ENCODE data around the gene CDH1.

Gene CDH1

DNA sequence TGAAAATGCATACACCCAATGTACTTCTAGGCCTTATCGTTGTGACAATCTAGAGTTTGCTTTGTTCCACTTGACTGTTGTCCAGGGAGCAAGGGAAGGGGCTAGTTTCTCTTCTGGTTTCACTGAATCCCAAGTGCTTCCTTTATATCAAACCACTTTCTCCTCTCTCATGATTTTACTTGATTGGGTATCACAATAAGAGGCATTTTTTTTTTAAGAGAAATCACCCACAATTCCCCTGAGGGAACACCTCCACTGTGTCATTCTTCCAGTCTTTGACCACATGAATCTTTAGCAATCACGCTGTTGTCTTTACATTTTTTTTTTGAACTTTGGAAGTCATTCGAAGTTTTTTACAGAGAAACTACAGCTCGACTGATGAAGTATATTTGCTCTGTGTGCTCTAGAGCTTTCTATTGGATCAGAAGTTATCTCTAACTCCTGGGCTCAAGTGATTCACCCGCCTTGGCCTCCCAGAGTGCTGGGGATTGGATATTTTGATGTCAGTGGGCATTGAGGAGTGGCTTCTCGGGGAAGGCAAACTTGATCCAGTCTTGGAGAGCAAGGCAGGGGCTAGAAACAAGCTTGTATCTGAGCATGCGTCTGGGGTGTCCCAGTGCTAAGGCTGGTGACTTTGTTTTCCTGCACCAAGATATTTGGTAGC is 3.0 kb downstream of the CDH1 start:
- Mint-ChIP-seq H3K27ac (no peak overlapping the region), H3K4me1 (ENCODE audit: low read depth) (peaks cover 8% of the 10 kb centered on the region), H3K36me3 (ENCODE audit: low read depth) (no peaks in the 10 kb centered on the region), H3K4me3 (no peak overlapping the region), H3K9me3 (no peaks in the 10 kb centered on the region), H3K27me3 (ENCODE audit: low read depth) (peaks cover 29% of the 10 kb centered on the region)

DNA sequence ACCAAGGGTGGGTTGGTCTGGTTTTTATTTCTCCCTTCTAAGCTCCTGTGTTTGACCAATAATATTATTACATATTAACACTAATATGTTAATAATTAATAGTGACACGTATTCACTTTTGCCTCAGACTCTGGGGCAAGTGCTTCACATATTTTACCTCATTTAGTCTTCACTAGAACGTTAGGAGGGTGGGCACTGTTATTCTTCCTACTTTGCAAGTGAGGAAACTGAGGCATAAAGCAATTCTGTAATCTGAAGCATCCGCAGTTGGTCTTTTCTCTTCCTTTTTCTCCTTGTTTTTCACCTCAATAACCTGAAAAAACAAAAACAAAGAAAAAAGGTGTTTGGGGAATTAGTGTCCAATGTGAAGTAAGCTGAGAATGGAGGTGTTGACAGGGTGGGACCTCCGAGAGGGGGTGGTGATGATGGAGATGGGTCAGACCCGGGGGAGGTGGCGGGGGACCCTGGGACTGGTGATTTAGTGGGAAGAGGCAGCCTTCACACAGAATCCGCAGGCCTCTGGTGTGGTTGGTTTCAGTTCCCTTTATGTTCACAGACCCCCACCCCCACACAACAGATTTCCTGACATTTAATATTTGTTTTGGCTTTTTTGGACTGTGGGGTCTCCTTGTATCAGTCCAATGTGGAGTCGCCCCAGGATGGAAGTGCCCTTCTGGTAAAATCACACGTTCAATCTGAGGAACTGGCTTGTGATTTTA is 3.7 kb downstream of the CDH1 start:
- Mint-ChIP-seq H3K27ac (no peak overlapping the region), H3K4me1 (ENCODE audit: low read depth) (peaks cover 8% of the 10 kb centered on the region), H3K9me3 (no peaks in the 10 kb centered on the region), H3K27me3 (ENCODE audit: low read depth) (peaks cover 26% of the 10 kb centered on the region), H3K4me3 (no peak overlapping the region), H3K36me3 (ENCODE audit: low read depth) (no peaks in the 10 kb centered on the region)

DNA sequence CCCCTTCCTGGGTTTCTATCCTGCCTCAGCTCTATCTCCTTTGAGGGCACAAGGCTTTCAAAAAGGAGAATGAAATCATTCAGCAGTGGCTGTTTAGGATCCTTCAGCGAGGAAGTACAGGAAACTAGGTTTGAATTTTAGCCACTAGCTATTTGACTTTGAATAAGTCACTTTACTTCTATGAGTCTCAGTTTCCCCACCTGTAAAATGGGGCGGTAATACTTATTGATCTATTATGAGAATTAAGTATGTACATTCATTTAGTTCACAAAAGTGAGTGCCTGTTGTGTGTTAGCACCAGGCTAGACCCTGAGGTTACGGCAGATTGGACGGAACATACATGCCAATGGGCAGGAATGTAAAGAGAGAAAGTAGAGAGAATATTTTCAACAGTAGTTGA is 6.6 kb downstream of the CDH1 start:
- H3K27ac Mint-ChIP-seq = no peak overlapping the region

DNA sequence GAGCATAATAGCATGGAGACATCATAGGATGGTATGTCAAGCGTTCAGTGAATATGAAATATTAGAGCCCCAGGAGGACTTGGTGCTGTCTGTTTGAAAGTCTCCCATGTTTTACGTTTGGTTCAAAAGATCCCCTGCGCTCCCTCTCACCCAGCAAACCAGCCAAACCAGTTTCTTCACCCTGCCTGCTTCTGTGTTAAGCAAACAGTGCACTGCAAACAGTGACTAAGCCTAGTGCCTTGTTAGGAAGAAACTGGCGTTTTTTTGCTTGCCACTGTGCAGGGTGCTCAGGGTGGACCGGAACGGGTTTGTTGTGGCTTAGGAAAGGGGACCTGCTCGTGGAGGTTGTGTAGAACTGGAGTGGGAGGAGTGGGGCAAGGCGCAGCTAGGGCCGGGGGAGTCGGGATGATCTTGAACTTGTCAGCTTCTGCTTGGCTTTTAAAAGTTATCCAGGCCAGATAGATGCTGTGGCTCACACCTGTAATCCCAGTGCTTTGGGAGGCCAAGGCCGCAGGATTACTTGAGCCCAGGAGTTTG is 7.7 kb downstream of the CDH1 start:
- H3K27ac Mint-ChIP-seq = no peak overlapping the region
- H3K4me1 Mint-ChIP-seq (ENCODE audit: low read depth) = peaks cover 6% of the 10 kb centered on the region
- H3K4me3 Mint-ChIP-seq = no peak overlapping the region
- no peaks in the 10 kb centered on the region for H3K36me3 Mint-ChIP-seq (ENCODE audit: low read depth)
- H3K27me3 Mint-ChIP-seq (ENCODE audit: low read depth) = peaks cover 3% of the 10 kb centered on the region
- H3K9me3 Mint-ChIP-seq = no peaks in the 10 kb centered on the region

More for the DNA sequence above, 6.6 kb downstream of the CDH1 start:
- Mint-ChIP-seq H3K4me1 (ENCODE audit: low read depth) (peaks cover 6% of the 10 kb centered on the region), H3K9me3 (no peaks in the 10 kb centered on the region), H3K4me3 (no peak overlapping the region), H3K27me3 (ENCODE audit: low read depth) (peaks cover 4% of the 10 kb centered on the region), H3K36me3 (ENCODE audit: low read depth) (no peaks in the 10 kb centered on the region)

DNA sequence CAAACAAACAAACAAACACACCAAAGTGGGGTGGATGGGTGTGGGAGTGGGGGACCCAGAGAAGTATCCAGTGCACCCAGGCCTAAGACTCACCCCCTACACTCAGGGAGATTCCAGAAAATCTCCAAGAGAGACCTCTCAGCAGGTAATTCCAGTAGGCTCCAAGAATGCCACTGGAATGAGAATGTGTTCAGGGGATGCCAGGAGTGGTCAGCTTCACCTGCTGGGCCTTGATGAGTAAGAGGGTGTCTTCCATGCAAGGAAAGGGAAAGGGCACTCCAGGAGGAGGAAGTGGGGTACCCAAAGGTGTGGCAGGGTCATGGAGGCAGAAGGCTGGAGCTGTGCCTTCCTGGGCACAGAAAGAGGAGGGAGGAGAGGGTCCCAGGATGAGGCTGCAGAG is 9.9 kb downstream of the CDH1 start:
- no peak overlapping the region for H3K27ac Mint-ChIP-seq
- H3K4me3 Mint-ChIP-seq = no peak overlapping the region
- peaks cover 1% of the 10 kb centered on the region for H3K4me1 Mint-ChIP-seq (ENCODE audit: low read depth)
- H3K27me3 Mint-ChIP-seq (ENCODE audit: low read depth) = peaks cover 3% of the 10 kb centered on the region
- no peaks in the 10 kb centered on the region for H3K9me3 Mint-ChIP-seq
- H3K36me3 Mint-ChIP-seq (ENCODE audit: low read depth) = no peaks in the 10 kb centered on the region

DNA sequence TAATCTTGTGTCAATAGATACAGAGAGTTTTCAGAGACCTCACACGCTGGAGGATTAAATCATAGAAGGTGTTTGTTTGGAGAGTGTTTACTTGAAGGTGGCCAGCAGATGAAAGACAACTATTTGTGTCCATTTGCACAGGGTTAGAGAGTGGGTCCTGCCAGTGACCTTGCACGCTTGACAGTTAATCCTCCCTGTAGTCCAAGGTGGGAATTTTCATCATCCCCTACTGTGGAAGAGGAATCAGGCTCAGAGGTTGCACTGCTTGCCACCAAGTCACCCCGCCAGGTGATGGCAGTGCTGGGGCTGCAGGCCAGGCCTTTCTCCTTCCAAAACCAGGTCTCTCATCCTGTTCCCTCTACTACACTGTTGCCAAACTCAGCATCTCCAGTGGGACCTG is 12.3 kb downstream of the CDH1 start:
- no peak overlapping the region for H3K27ac Mint-ChIP-seq
- H3K4me1 Mint-ChIP-seq (ENCODE audit: low read depth) = peaks cover 15% of the 10 kb centered on the region
- no peak overlapping the region for H3K4me3 Mint-ChIP-seq
- peaks cover 3% of the 10 kb centered on the region for H3K36me3 Mint-ChIP-seq (ENCODE audit: low read depth)
- no peaks in the 10 kb centered on the region for H3K9me3 Mint-ChIP-seq
- H3K27me3 Mint-ChIP-seq (ENCODE audit: low read depth) = peaks cover 2% of the 10 kb centered on the region

DNA sequence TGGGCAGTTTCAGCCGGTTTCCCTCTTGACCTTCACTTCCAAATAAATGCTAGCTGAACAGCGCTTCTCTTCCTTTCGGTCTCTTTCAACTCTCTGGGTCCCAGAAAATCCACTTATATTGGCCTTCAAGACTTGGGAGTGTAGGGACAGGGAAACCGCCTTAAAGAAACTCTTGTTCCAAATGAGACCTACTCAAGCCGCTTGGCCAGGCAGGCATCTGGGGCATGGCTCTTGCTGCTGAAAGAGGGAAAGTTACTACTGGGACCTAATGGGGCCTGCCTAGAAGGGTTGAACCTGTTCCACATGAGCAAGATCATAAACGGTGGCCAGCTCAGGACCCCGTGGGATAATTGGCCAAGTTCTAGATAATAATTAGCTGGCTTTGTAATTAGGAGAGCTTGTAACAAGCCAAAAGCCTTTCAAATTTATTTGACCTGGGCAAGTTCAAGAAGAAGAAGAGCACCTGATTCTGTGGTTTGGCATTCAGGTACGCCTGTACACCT is 13.2 kb downstream of the CDH1 start:
- H3K4me3 Mint-ChIP-seq = no peak overlapping the region
- H3K4me1 Mint-ChIP-seq (ENCODE audit: low read depth) = peaks cover 20% of the 10 kb centered on the region
- no peaks in the 10 kb centered on the region for H3K27me3 Mint-ChIP-seq (ENCODE audit: low read depth)
- peaks cover 3% of the 10 kb centered on the region for H3K36me3 Mint-ChIP-seq (ENCODE audit: low read depth)
- H3K27ac Mint-ChIP-seq = no peak overlapping the region
- H3K9me3 Mint-ChIP-seq = no peaks in the 10 kb centered on the region

DNA sequence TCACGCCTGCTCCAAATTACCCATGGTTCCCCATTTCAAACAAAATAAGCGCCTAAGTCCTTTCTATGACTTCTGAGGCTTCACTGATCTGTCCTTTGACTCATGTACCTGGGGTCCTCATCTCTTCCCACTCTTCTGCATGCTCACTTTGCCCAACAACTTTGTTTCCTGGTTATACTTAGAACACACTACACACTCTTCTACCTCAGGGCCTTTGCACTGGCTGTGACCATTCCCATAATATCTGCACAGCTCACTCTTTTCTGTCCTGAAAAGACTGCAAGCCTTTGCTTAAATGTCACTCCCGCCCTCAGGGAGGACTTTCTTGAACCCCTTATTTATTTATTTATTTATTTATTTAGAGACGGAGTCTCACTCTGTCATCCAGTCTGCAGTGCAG is 14.1 kb downstream of the CDH1 start:
- Mint-ChIP-seq H3K4me3 (no peak overlapping the region), H3K9me3 (no peaks in the 10 kb centered on the region), H3K27me3 (ENCODE audit: low read depth) (no peaks in the 10 kb centered on the region), H3K36me3 (ENCODE audit: low read depth) (peaks cover 3% of the 10 kb centered on the region), H3K27ac (no peak overlapping the region), H3K4me1 (ENCODE audit: low read depth) (peaks cover 27% of the 10 kb centered on the region)

DNA sequence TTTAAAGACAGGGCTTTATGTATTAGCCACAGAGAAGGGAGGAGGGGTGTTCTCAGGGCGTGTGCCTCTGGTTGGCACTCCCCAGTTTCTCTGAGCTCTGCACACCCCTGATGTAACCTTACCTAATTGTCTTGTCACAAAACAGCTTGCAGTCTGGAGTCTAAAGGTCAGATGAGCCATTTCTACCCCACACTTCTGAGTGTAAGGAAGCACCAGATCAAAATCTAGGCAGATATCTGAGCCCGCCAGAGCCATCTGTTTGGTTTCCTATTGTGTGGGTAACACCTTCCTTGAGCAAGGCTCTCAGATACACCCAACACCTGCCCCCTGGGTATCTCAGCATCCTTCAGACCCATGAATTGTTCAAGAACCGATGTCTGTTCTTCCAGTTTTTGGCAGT is 15.5 kb downstream of the CDH1 start:
- Mint-ChIP-seq H3K27me3 (ENCODE audit: low read depth) (no peaks in the 10 kb centered on the region), H3K4me1 (ENCODE audit: low read depth) (peaks cover 42% of the 10 kb centered on the region), H3K9me3 (no peaks in the 10 kb centered on the region), H3K36me3 (ENCODE audit: low read depth) (peaks cover 3% of the 10 kb centered on the region), H3K27ac (peak overlapping the region; percentile 57), H3K4me3 (peak overlapping the region; percentile 30)

DNA sequence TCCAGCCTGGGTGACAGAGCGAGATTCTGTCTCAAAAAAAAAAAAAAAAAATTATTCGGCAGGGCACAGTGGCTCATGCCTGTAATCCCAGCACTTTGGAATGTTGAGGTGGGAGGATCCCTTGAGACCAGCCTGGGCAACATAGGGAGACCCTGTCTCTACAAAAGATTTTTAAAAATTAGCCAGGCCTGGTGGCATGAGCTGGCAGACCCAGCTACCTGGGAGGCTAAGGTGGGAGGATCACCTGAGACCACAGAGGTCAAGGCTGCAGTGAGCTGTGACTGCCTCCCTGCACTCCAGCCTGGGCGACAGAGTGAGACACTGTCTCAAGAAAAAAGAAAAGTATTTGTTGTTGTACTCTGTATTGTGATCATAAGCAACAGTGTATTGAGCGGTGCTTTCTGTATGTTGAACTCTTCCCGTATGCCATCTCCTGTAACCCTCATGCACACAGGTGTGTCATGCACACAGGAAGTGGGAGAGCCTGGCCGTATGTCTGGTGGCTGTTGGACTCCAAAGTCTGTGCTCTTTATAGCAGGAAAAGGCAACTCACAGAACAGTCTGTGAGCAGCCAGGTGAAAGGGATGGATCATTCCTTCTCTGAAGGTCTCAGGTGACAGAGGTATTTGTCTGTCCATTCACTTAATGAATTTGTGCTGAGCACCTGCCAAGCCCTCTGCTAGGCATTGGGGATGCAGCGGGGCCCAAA is 17.1 kb downstream of the CDH1 start:
- H3K36me3 Mint-ChIP-seq (ENCODE audit: low read depth) = peaks cover 3% of the 10 kb centered on the region
- H3K4me3 Mint-ChIP-seq = no peak overlapping the region
- no peaks in the 10 kb centered on the region for H3K27me3 Mint-ChIP-seq (ENCODE audit: low read depth)
- peaks cover 50% of the 10 kb centered on the region for H3K4me1 Mint-ChIP-seq (ENCODE audit: low read depth)
- H3K27ac Mint-ChIP-seq = no peak overlapping the region
- no peaks in the 10 kb centered on the region for H3K9me3 Mint-ChIP-seq

DNA sequence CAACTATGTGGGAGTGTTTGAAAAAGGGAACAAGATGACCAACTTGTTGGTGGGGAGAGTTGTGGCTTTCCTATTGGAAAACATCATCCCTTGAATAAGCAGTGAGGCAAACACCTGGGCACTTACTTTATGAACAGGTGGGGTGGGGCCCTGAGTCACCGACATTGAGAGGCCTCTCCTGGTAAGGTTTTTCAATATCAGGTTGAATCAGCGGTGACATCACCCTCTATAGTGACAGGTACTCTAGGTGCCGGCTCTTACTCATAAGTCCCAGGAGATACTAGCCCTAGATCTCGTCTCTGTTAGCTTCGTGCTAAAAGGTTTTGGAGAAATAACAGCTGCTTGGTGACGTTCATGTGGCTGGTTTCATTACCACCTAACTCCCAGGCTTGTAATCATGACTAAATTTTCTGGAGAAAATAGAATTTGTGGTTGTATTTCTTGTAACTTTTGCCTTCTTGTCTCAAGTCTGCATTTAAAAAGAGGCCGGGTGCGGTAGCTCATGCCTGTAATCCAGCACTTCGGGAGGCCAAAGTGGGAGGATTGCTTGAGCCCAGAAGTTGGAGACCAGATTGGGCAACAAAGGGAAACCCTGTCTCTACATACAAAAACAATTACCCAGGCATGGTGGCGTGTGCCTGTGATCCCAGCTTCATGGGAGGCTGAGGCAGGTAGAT is 19.3 kb downstream of the CDH1 start:
- peaks cover 61% of the 10 kb centered on the region for H3K4me1 Mint-ChIP-seq (ENCODE audit: low read depth)
- H3K27me3 Mint-ChIP-seq (ENCODE audit: low read depth) = no peaks in the 10 kb centered on the region
- H3K36me3 Mint-ChIP-seq (ENCODE audit: low read depth) = peaks cover 7% of the 10 kb centered on the region
- H3K9me3 Mint-ChIP-seq = no peaks in the 10 kb centered on the region
- peak overlapping the region; percentile 81 for H3K27ac Mint-ChIP-seq
- H3K4me3 Mint-ChIP-seq = peak overlapping the region; percentile 33

DNA sequence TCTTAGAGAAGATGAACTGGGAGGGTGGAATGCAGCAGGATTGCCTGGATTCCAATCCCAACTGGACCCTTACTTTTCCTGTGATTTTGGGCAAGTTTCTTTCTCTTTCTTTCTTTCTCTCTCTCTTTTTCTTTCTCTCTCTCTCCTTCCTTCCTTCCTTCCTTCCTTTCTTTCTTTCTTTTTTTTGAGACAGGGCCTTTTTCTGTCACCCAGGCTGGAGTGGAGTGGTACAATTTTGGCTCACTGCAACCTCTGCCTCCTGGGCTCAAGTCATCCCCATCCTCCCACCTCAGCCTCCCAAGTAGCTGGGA is 20.5 kb downstream of the CDH1 start:
- Mint-ChIP-seq H3K4me1 (ENCODE audit: low read depth) (peaks cover 59% of the 10 kb centered on the region), H3K9me3 (no peaks in the 10 kb centered on the region), H3K36me3 (ENCODE audit: low read depth) (peaks cover 3% of the 10 kb centered on the region), H3K27me3 (ENCODE audit: low read depth) (no peaks in the 10 kb centered on the region), H3K27ac (peak overlapping the region; percentile 81), H3K4me3 (peak overlapping the region; percentile 62)

DNA sequence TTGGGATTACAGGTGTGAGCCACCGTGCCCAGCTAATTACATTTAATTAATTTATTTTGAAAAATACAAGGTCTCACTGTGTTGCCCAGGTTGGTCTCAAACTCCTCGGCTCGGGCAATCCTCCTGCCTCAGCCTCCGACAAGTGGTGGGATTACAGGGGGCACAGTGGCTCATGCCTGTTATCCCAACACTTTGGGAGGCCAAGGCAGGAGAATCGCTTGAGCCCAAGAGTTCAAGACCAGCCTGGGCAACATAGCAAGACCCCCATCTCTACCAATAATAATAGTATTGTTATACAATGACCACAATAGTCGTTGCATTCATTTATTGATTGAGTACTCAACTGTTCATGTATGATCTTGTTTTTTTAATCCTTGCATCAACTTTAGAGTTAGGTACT is 22.0 kb downstream of the CDH1 start:
- no peaks in the 10 kb centered on the region for H3K27me3 Mint-ChIP-seq (ENCODE audit: low read depth)
- H3K27ac Mint-ChIP-seq = no peak overlapping the region
- no peaks in the 10 kb centered on the region for H3K9me3 Mint-ChIP-seq
- H3K4me1 Mint-ChIP-seq (ENCODE audit: low read depth) = peaks cover 56% of the 10 kb centered on the region
- H3K36me3 Mint-ChIP-seq (ENCODE audit: low read depth) = peaks cover 3% of the 10 kb centered on the region
- no peak overlapping the region for H3K4me3 Mint-ChIP-seq

DNA sequence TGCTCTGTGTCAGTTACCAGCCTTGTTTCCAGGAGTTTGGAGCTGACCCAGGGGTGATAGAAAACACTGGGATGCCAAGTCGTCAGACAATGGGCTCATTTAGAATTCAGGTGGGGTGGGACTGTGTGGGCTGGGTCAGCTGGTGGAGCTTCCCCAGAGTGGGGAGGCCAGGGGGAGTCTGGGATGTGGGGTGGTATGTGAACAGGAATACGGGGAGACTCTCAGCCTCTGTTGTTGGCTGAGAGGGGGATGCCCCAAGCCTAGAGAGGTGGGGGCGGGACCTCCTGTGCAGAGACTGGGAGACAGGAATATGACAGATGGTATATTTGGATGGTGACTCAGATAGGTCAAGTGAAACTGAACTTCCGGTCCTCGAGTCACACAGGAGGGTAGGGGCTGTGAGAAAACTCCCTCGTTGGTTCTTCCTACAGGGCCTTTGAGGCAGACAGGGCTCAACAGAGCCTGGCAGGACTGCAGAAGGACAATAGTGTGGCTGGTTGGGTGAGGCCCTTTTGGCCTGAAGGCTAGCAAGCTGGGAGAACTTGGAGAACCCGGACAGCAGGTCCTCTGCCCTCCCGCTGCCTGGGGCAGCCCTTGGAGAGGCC is 23.7 kb downstream of the CDH1 start:
- Mint-ChIP-seq H3K4me1 (ENCODE audit: low read depth) (peaks cover 55% of the 10 kb centered on the region), H3K27me3 (ENCODE audit: low read depth) (peaks cover 4% of the 10 kb centered on the region), H3K9me3 (no peaks in the 10 kb centered on the region), H3K4me3 (peak overlapping the region; percentile 42), H3K36me3 (ENCODE audit: low read depth) (peaks cover 3% of the 10 kb centered on the region), H3K27ac (peak overlapping the region; percentile 36)

Data from T-helper 1 cell treated with Interleukin-12 subunit alpha and Interleukin-12 subunit beta and Interleukin-4 antibody, amounts not matched to agents 30 μg/mL and 1 μg/mL, for 36 hours (primary cell).